PC-3 (cell line): Measurements from ENCODE around the gene PLXNC1. TPM values are rescaled to one million over a fixed set of nuclear protein-coding genes. Genes with fewer than 3 reads are reported as not detected.

Experiments
- ATAC-seq: fragments of 200-7000 bp; cut with Tn5 transposase; 2 replicates; pipeline ENCODE4 v1.9.1; 2020; ENCODE audit warnings: mild to moderate bottlenecking, moderate library complexity
- BruUV-seq: library from RNA; stranded (reverse); fragments of 400-500 nt; replicated peaks from 2 replicates; lab custom pipeline; 2021; lab: Mats Ljungman, UMichigan
- CTCF ChIA-PET: fragments of 300-600 bp; sonication (Branson Sonifier 250); formaldehyde crosslinking; loops from one replicate; lab custom pipeline; 2022; ENCODE audit warnings: antibody characterized with exemption; lab: Charles Lee
- POLR2A ChIA-PET: fragments of 300-600 bp; sonication (Branson Sonifier 250); formaldehyde crosslinking; loops from one replicate; lab custom pipeline; 2022; ENCODE audit warnings: antibody characterized with exemption; ENCODE audit not compliant: unreplicated experiment; lab: Charles Lee
- DNase-seq: peaks from one replicate; pipeline ENCODE4 v3.0.0-alpha.2; 2015
- H2AFZ ChIP-seq: fragments of 300-600 bp; sonication (generic); 2 replicates; pipeline ENCODE4 v1.6.0; 2016; ENCODE audit warnings: antibody characterized with exemption, low read length
- H3F3A ChIP-seq: fragments of 300-600 bp; sonication (generic); one replicate; pipeline ENCODE4 v1.6.0; 2017; ENCODE audit warnings: antibody characterized with exemption, low read length, control low read depth, mild to moderate bottlenecking; ENCODE audit not compliant: unreplicated experiment
- H3K27ac ChIP-seq: fragments of 300-600 bp; sonication (generic); 2 replicates; pipeline ENCODE4 v1.5.1; 2016; ENCODE audit warnings: mild to moderate bottlenecking, low read length
- H3K27me3 ChIP-seq: fragments of 300-600 bp; sonication (generic); 2 replicates; pipeline ENCODE4 v1.6.1; 2016; ENCODE audit warnings: low read length, mixed read lengths
- H3K36me3 ChIP-seq: fragments of 300-600 bp; sonication (generic); 2 replicates; pipeline ENCODE4 v1.6.1; 2016; ENCODE audit warnings: low read depth, mixed run types, low read length, mixed read lengths
- H3K4me1 ChIP-seq: fragments of 300-600 bp; sonication (generic); 2 replicates; pipeline ENCODE4 v1.5.1; 2016; ENCODE audit warnings: low read length; ENCODE audit not compliant: insufficient read depth
- H3K4me2 ChIP-seq: fragments of 300-600 bp; sonication (generic); 2 replicates; pipeline ENCODE4 v1.6.0; 2016; ENCODE audit warnings: low read length
- H3K4me3 ChIP-seq: fragments of 300-600 bp; sonication (generic); 2 replicates; pipeline ENCODE4 v1.5.1; 2016; ENCODE audit warnings: mild to moderate bottlenecking, low read length, mixed read lengths
- H3K79me2 ChIP-seq: fragments of 300-600 bp; sonication (generic); 2 replicates; pipeline ENCODE4 v1.6.1; 2017; ENCODE audit warnings: low read length, mixed read lengths
- H3K9ac ChIP-seq: fragments of 300-600 bp; sonication (generic); 2 replicates; pipeline ENCODE4 v1.6.0; 2016; ENCODE audit warnings: mild to moderate bottlenecking, low read length
- H3K9me2 ChIP-seq: fragments of 300-600 bp; sonication (generic); replicated peaks from 2 replicates; pipeline ENCODE4 v1.6.1; 2016; ENCODE audit warnings: mixed run types, low read length, mixed read lengths
- H3K9me3 ChIP-seq: fragments of 300-600 bp; sonication (generic); 2 replicates; pipeline ENCODE4 v1.6.1; 2016; ENCODE audit warnings: low read length, mixed read lengths
- H4K20me1 ChIP-seq: fragments of 300-600 bp; sonication (generic); 2 replicates; pipeline ENCODE4 v1.6.1; 2016; ENCODE audit warnings: low read length, mixed read lengths
- EZH2 ChIP-seq: fragments of 300-600 bp; sonication (generic); IDR thresholded peaks from one replicate; pipeline ENCODE4 v1.6.1; 2017; ENCODE audit warnings: antibody characterized with exemption, mild to moderate bottlenecking, low read length; ENCODE audit not compliant: unreplicated experiment
- EZH2phosphoT487 ChIP-seq: fragments of 300-600 bp; sonication (generic); IDR thresholded peaks from 2 replicates; pipeline ENCODE4 v1.6.1; 2018; ENCODE audit warnings: mild to moderate bottlenecking, antibody characterized with exemption, low read length, borderline replicate concordance
- intact Hi-C: fragments of 100-400 bp; cut with micrococcal nuclease; formaldehyde crosslinking; loops from 2 replicates; pipeline ENCODE4 v1.9.0; 2023
- total RNA-seq: library from RNA; depleted of rRNA; stranded (reverse); fragments of >200 nt; gene quantifications from 2 replicates; pipeline ENCODE4 v1.2.3, GENCODE V29; 2014
- TF ChIP-seq, protein P1 (sequence below): fragments of 300-600 bp; sonication (generic); conservative IDR thresholded peaks from 2 replicates; pipeline ENCODE4 v1.5.1; 2017; ENCODE audit warnings: antibody characterized with exemption, low read depth, mild to moderate bottlenecking, low read length

Gene PLXNC1
- total RNA-seq, 1 experiment from 2014 or later: 0.15 TPM

DNA sequence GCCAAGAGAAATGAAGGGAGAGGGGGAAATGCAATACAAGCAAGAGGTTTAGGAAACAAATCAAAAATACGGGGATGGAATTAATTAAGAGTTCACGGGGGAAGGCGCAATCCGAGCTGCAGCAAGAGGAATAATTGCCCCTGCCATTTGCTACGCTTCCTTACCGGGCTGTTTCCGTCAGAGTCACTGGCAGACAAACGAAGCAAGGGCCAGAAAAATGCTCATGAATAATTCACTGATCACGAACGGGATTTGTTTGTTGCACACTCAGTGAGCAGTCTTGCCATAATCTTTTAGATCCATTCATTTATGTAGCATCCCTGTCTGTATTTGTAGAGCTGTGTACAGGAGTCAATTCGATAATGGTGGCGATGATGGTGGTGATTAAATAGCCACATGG is 39.0 kb downstream of the PLXNC1 start:
- DNase-seq (no peak), ATAC-seq (no peak)
- H3K36me3 ChIP-seq: no peaks in the 10 kb centered on the region
- H3F3A ChIP-seq: no peaks in the 10 kb centered on the region
- TF ChIP-seq, protein P1, sequence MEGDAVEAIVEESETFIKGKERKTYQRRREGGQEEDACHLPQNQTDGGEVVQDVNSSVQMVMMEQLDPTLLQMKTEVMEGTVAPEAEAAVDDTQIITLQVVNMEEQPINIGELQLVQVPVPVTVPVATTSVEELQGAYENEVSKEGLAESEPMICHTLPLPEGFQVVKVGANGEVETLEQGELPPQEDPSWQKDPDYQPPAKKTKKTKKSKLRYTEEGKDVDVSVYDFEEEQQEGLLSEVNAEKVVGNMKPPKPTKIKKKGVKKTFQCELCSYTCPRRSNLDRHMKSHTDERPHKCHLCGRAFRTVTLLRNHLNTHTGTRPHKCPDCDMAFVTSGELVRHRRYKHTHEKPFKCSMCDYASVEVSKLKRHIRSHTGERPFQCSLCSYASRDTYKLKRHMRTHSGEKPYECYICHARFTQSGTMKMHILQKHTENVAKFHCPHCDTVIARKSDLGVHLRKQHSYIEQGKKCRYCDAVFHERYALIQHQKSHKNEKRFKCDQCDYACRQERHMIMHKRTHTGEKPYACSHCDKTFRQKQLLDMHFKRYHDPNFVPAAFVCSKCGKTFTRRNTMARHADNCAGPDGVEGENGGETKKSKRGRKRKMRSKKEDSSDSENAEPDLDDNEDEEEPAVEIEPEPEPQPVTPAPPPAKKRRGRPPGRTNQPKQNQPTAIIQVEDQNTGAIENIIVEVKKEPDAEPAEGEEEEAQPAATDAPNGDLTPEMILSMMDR: no peak
- TF ChIP-seq EZH2phosphoT487: no peak
- TF ChIP-seq EZH2: no peak
- H3K79me2 ChIP-seq: no peaks in the 10 kb centered on the region
- H2AFZ ChIP-seq: no peak overlapping the region
- no peak overlapping the region for H3K4me3 ChIP-seq
- no peaks in the 10 kb centered on the region for H3K9me2 ChIP-seq
- POLR2A ChIA-PET: no interaction called here
- no peak overlapping the region for H3K27ac ChIP-seq
- H4K20me1 ChIP-seq: no peaks in the 10 kb centered on the region
- peaks cover 15% of the 10 kb centered on the region; the same call in 1 of the 2 replicates for H3K27me3 ChIP-seq
- no peak overlapping the region for H3K9ac ChIP-seq
- no peak overlapping the region for H3K4me2 ChIP-seq
- CTCF ChIA-PET: no interaction called here
- intact Hi-C loops: no loop called here
- H3K4me1 ChIP-seq: no peaks in the 10 kb centered on the region
- H3K9me3 ChIP-seq: no peaks in the 10 kb centered on the region
- BruUV-seq: no TSS peak

DNA sequence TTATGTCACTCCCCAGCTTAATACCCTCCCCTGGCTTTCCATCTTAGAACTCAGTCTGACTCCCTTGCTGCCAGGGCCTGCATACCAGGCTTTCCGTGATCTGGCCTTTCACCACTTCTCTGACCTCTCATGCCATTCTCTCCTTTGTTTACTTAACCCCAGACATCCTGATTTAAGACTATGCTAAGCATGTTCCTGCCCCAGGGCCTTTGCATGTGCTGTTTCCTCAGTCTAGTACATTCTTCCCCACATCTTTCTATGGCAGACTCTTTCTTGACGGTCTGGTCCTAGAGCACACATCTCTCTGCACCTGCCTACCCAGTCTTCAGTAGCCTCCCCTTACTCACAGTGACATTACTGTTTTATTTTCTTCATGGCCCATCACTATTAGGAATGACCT is 42.2 kb downstream of the PLXNC1 start:
- Histone ChIP-seq H3K36me3 (no peaks in the 10 kb centered on the region), H3K4me1 (no peaks in the 10 kb centered on the region), H3K4me3 (no peak overlapping the region), H3K27ac (no peak overlapping the region), H3K9me2 (no peaks in the 10 kb centered on the region), H2AFZ (no peak overlapping the region), H3K27me3 (peaks cover 7% of the 10 kb centered on the region; the same call in 1 of the 2 replicates), H3K9ac (no peak overlapping the region), H3K4me2 (no peak overlapping the region), H3K9me3 (no peaks in the 10 kb centered on the region), H3F3A (no peaks in the 10 kb centered on the region), H3K79me2 (no peaks in the 10 kb centered on the region), H4K20me1 (no peaks in the 10 kb centered on the region)
- intact Hi-C loops: no loop called here
- TF ChIP-seq, protein P1: no peak
- no peak for TF ChIP-seq EZH2phosphoT487
- BruUV-seq: no TSS peak
- POLR2A ChIA-PET: no interaction called here
- DNase-seq: no peak
- no peak for ATAC-seq
- CTCF ChIA-PET: no interaction called here

DNA sequence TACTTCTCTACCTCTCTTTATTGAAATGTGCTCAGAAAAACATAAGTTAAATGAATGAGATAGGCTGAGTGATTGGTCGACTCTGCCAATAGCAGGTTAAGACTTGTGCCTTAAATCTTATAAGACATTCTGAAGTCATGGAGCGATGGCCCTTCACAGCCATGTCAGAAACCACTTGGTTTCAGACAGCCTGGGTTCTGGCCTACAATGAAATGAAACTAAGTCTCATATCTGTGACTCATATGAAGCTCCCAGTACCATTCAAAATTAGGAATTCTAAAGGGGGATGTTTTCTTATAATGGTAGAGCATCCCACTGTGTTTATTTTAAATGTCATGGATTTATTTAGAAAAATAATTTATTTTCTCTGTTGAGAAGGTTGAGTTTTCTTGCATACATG is 42.6 kb downstream of the PLXNC1 start:
- no peak overlapping the region for H3K9ac ChIP-seq
- CTCF ChIA-PET: no interaction called here
- no TSS peak for BruUV-seq

More for the DNA sequence above, 42.6 kb downstream of the PLXNC1 start:
- TF ChIP-seq EZH2phosphoT487: no peak
- TF ChIP-seq, protein P1: no peak
- no peak for TF ChIP-seq EZH2
- H3K27ac ChIP-seq: no peak overlapping the region
- DNase-seq (no peak), ATAC-seq (no peak)
- no peaks in the 10 kb centered on the region for H3K36me3 ChIP-seq
- no peak overlapping the region for H3K4me3 ChIP-seq
- H3F3A ChIP-seq: no peaks in the 10 kb centered on the region
- no peaks in the 10 kb centered on the region for H3K79me2 ChIP-seq
- H3K27me3 ChIP-seq: peaks cover 3% of the 10 kb centered on the region; the same call in 1 of the 2 replicates
- no peaks in the 10 kb centered on the region for H3K9me3 ChIP-seq
- H2AFZ ChIP-seq: no peak overlapping the region
- POLR2A ChIA-PET: no interaction called here
- intact Hi-C loops: no loop called here
- no peaks in the 10 kb centered on the region for H3K9me2 ChIP-seq
- no peaks in the 10 kb centered on the region for H4K20me1 ChIP-seq
- no peak overlapping the region for H3K4me2 ChIP-seq
- no peaks in the 10 kb centered on the region for H3K4me1 ChIP-seq
